Activated CD4-positive, alpha-beta T cell treated with anti-CD3 and anti-CD28 coated beads, Interleukin-2, amount 50 U/mL, for 4 hours (primary cell): ENCODE results near the gene SLC9A6.
"Not testable (repeated sequence)": the region's sequence is repeated elsewhere in the genome, so short reads cannot be mapped to it uniquely, and the experiment has no call there.

ENCODE experiments used
- DNase-seq, 2 experiments: peaks; one replicate each; pipeline ENCODE4 v3.0.0-alpha.2; 2020

SLC9A6 gene

GRCh38 chrX:136030303-136031191 lies 45.3 kb downstream of the SLC9A6 start:
- DNase-seq: no peak

- DNase-seq: no peak
These were observed 46.4 kb downstream of the SLC9A6 start for GRCh38 chrX:136031626-136032025.

GRCh38 chrX:136032370-136032769 lies 47.1 kb downstream of the SLC9A6 start:
- DNase-seq: no peak

GRCh38 chrX:136034668-136035067 lies 49.4 kb downstream of the SLC9A6 start:
- no peak for DNase-seq

- DNase-seq: no peak
These were observed 50.4 kb downstream of the SLC9A6 start for GRCh38 chrX:136035663-136036062.

GRCh38 chrX:136039485-136039884 lies 54.2 kb downstream of the SLC9A6 start:
- DNase-seq: no peak

GRCh38 chrX:136039968-136040367 lies 54.7 kb downstream of the SLC9A6 start:
- no peak for DNase-seq

- no peak for DNase-seq
These were observed 56.1 kb downstream of the SLC9A6 start for GRCh38 chrX:136041254-136041812.

GRCh38 chrX:136045008-136045407 lies 59.8 kb downstream of the SLC9A6 start:
- no peak for DNase-seq

- DNase-seq: no peak
These were observed 61.2 kb downstream of the SLC9A6 start for GRCh38 chrX:136046295-136047015.

- no peak for DNase-seq
These were observed 61.9 kb downstream of the SLC9A6 start for GRCh38 chrX:136047016-136047642.

- no peak for DNase-seq
These were observed 62.7 kb downstream of the SLC9A6 start for GRCh38 chrX:136047969-136048368.

- no peak for DNase-seq
These were observed 63.2 kb downstream of the SLC9A6 start for GRCh38 chrX:136048446-136048845.

- DNase-seq: no peak
These were observed 64.4 kb downstream of the SLC9A6 start for GRCh38 chrX:136049608-136050007.

- DNase-seq: not testable (repeated sequence)
These were observed 65.6 kb downstream of the SLC9A6 start for GRCh38 chrX:136050875-136051274.

GRCh38 chrX:136051611-136052010 lies 66.4 kb downstream of the SLC9A6 start:
- DNase-seq: no peak

- DNase-seq: no peak
These were observed 70.5 kb downstream of the SLC9A6 start for GRCh38 chrX:136055651-136056221.

GRCh38 chrX:136057567-136057966 lies 72.3 kb downstream of the SLC9A6 start:
- DNase-seq: no peak

- DNase-seq: no peak
These were observed 74.1 kb downstream of the SLC9A6 start for GRCh38 chrX:136059350-136059749.

- no peak for DNase-seq
These were observed 76.1 kb downstream of the SLC9A6 start for GRCh38 chrX:136061286-136061685.

- no peak for DNase-seq
These were observed 76.5 kb downstream of the SLC9A6 start for GRCh38 chrX:136061696-136062095.

- no peak for DNase-seq
These were observed 78.3 kb downstream of the SLC9A6 start for GRCh38 chrX:136063340-136064079.
